ENCODE results near the gene UBAP2.

- TF ChIP-seq CTCF (IDR thresholded peaks at IDR 0.05) (no peak), EZH2 (IDR thresholded peaks at IDR 0.05; ENCODE audit: borderline replicate concordance, insufficient read depth, low read depth, low read length, poor library complexity, severe bottlenecking) (no peak)
Observed at GRCh38 chr9:34093578-34093977, 44.9 kb upstream of the UBAP2 start.
